Testis (tissue), 2 donors: Measurements from ENCODE around the gene AP5S1.

ENCODE experiments used
- CTCF ChIP-seq, 3 experiments: fragments of 450-650 bp in 2 of 3; fragments of 200-600 bp in 1 of 3; sonication (generic) in 1 of 3; IDR thresholded peaks; one replicate each; pipeline ENCODE4 v1.5.1; 2016 to 2019; ENCODE audit warnings: antibody characterized with exemption in 3 of 3, mild to moderate bottlenecking in 2 of 3, moderate library complexity in 1 of 3
- POLR2A ChIP-seq: fragments of 450-650 bp; IDR thresholded peaks from one replicate; pipeline ENCODE4 v1.6.1; 2017; ENCODE audit warnings: antibody characterized with exemption, mild to moderate bottlenecking, moderate library complexity

GRCh38 chr20:3800256-3800877 lies 20.0 kb upstream of the AP5S1 start:
- TF ChIP-seq CTCF (IDR thresholded peaks at IDR 0.05) (no peak), POLR2A (no peak)
